K562 (cell line): Measurements from ENCODE around the gene SOD1. TPM values are rescaled to one million over a fixed set of nuclear protein-coding genes. Genes with fewer than 3 reads are reported as not detected.

Experiments used
- CHD4 ChIP-seq: fragments of 200-600 bp; sonication (generic); IDR thresholded peaks from 3 replicates; pipeline ENCODE4 v1.6.1; 2012; ENCODE audit warnings: low read depth, mild to moderate bottlenecking, mixed read lengths, low read length, inconsistent platforms; ENCODE audit not compliant: insufficient read depth, insufficient replicate concordance, poor library complexity, severe bottlenecking
- DDX20 ChIP-seq: fragments of 450-650 bp; IDR thresholded peaks from 2 replicates; pipeline ENCODE4 v1.6.1; 2016; ENCODE audit warnings: missing genetic modification characterization, low read depth, mild to moderate bottlenecking, missing compliant biosample characterization, moderate library complexity
- FOXJ3 ChIP-seq: sonication (generic); formaldehyde crosslinking; IDR thresholded peaks from 2 replicates; pipeline ENCODE4 v1.4.0; 2020; ENCODE audit warnings: mild to moderate bottlenecking, missing genetic modification reagents
- KDM1A ChIP-seq, 2 experiments: fragments of 450-650 bp; IDR thresholded peaks; 2 replicates each; pipeline ENCODE4 v1.6.1; 2016; ENCODE audit warnings: mild to moderate bottlenecking in 2 of 2
- KLF6 ChIP-seq: fragments of 250-450 bp; sonication (Bioruptor Pico); IDR thresholded peaks from 2 replicates; pipeline ENCODE4 v1.4.0; 2020; ENCODE audit warnings: mild to moderate bottlenecking, moderate library complexity, borderline replicate concordance
- POLR2AphosphoS2 ChIP-seq: IDR thresholded peaks from 2 replicates; pipeline ENCODE4 v1.6.1; 2012; ENCODE audit warnings: low read length, improper control_type of control experiment
- POLR3G ChIP-seq: IDR thresholded peaks from 2 replicates; pipeline ENCODE4 v1.6.1; 2011; ENCODE audit not compliant: insufficient read length, insufficient replicate concordance; ENCODE audit errors: extremely low read depth
- TAF15 ChIP-seq: fragments of 200-400 bp; formaldehyde crosslinking; IDR thresholded peaks from 2 replicates; pipeline ENCODE4 v1.6.1; 2017; ENCODE audit warnings: mild to moderate bottlenecking, low read depth, low read length, moderate library complexity
- TGIF2 ChIP-seq: sonication (generic); formaldehyde crosslinking; IDR thresholded peaks from 2 replicates; pipeline ENCODE4 v1.8.1; 2022; ENCODE audit warnings: mild to moderate bottlenecking, missing genetic modification reagents, moderate library complexity
- WHSC1 ChIP-seq: IDR thresholded peaks from one replicate; pipeline ENCODE4 v1.6.1; 2012; ENCODE audit warnings: low read length, control low read depth, inconsistent platforms
- ZC3H8 ChIP-seq: fragments of 450-650 bp; IDR thresholded peaks from 2 replicates; pipeline ENCODE4 v1.6.1; 2017
- ZNF644 ChIP-seq: fragments of 200-800 bp; sonication (Bioruptor generic); IDR thresholded peaks from 2 replicates; pipeline ENCODE4 v1.6.1; 2016; ENCODE audit warnings: low read depth, missing genetic modification characterization, missing compliant biosample characterization
- polyA plus RNA-seq, 8 experiments: library from polyadenylated mRNA; depleted of rRNA in 4 of 8; stranded (reverse) in 5 of 8; unstranded in 3 of 8; fragments of >200 nt; fragmentation: Nextera tagmentation in 2 of 8; fragmentation: Illumina TruSeq in 1 of 8; extraction: Ambion mirVana in 2 of 8; extraction: Trizol in 1 of 8; gene quantifications; 2 replicates each; pipeline versions ENCODE4 v1.2.1 to v1.2.3, GENCODE V29; 2011 to 2014; ENCODE audit warnings: inconsistent platforms in 1 of 8, missing spikeins in 1 of 8
- total RNA-seq, 7 experiments: library from RNA; depleted of rRNA in 6 of 7; stranded (reverse); fragments of >200 nt in 6 of 7; fragmentation: Illumina TruSeq in 2 of 7; extraction: Trizol in 2 of 7; gene quantifications; 2 replicates each; pipeline versions ENCODE4 v1.2.1 to v1.2.3, GENCODE V29; 2011 to 2021; ENCODE audit warnings: low replicate concordance in 1 of 7
- TF ChIP-seq, protein P1 (sequence below): fragments of 450-650 bp; IDR thresholded peaks from 2 replicates; pipeline ENCODE4 v1.7.0; 2016; ENCODE audit warnings: borderline replicate concordance
- TF ChIP-seq, protein P2 (sequence below): fragments of 450-650 bp; formaldehyde crosslinking; IDR thresholded peaks from 2 replicates; pipeline ENCODE4 v1.4.0; 2022; ENCODE audit warnings: mild to moderate bottlenecking, moderate library complexity
- TF ChIP-seq, protein P3 (sequence below): fragments of 450-650 bp; formaldehyde crosslinking; IDR thresholded peaks from 2 replicates; pipeline ENCODE4 v1.4.0; 2020; ENCODE audit warnings: mild to moderate bottlenecking
- TF ChIP-seq, protein P4 (sequence below), 2 experiments: fragments of 450-650 bp; IDR thresholded peaks; 2 replicates each; pipeline ENCODE4 v1.6.1; 2016
- TF ChIP-seq, protein P5 (sequence below), 2 experiments: fragments of 450-650 bp in 1 of 2; IDR thresholded peaks; 2 replicates each; pipeline ENCODE4 v1.6.1; 2011 to 2017; ENCODE audit warnings: low read depth in 2 of 2, antibody characterized with exemption in 1 of 2, borderline replicate concordance in 1 of 2, low read length in 1 of 2, mild to moderate bottlenecking in 1 of 2, mixed read lengths in 1 of 2; ENCODE audit not compliant: control insufficient read depth in 1 of 2

SOD1 gene
- total and polyA plus RNA-seq, 9 of the 15 experiments (the other 6 are each of a cell fraction or from before 2014, with no cell fraction given) = 452 to 1,409 (median 633) TPM

DNA sequence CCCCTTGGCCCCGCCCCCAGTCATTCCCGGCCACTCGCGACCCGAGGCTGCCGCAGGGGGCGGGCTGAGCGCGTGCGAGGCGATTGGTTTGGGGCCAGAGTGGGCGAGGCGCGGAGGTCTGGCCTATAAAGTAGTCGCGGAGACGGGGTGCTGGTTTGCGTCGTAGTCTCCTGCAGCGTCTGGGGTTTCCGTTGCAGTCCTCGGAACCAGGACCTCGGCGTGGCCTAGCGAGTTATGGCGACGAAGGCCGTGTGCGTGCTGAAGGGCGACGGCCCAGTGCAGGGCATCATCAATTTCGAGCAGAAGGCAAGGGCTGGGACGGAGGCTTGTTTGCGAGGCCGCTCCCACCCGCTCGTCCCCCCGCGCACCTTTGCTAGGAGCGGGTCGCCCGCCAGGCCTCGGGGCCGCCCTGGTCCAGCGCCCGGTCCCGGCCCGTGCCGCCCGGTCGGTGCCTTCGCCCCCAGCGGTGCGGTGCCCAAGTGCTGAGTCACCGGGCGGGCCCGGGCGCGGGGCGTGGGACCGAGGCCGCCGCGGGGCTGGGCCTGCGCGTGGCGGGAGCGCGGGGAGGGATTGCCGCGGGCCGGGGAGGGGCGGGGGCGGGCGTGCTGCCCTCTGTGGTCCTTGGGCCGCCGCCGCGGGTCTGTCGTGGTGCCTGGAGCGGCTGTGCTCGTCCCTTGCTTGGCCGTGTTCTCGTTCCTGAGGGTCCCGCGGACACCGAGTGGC, at the start of gene SOD1 (continued):
- TF ChIP-seq, protein P1, sequence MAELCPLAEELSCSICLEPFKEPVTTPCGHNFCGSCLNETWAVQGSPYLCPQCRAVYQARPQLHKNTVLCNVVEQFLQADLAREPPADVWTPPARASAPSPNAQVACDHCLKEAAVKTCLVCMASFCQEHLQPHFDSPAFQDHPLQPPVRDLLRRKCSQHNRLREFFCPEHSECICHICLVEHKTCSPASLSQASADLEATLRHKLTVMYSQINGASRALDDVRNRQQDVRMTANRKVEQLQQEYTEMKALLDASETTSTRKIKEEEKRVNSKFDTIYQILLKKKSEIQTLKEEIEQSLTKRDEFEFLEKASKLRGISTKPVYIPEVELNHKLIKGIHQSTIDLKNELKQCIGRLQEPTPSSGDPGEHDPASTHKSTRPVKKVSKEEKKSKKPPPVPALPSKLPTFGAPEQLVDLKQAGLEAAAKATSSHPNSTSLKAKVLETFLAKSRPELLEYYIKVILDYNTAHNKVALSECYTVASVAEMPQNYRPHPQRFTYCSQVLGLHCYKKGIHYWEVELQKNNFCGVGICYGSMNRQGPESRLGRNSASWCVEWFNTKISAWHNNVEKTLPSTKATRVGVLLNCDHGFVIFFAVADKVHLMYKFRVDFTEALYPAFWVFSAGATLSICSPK = no peak
- TF ChIP-seq KLF6 (CRISPR knock-in tag) (no peak), POLR3G (no peak), TGIF2 (CRISPR knock-in tag) (no peak), ZNF644 (tag) (no peak), FOXJ3 (CRISPR knock-in tag) (no peak), ZC3H8 (no peak), TAF15 (no peak), WHSC1 (no peak), DDX20 (tag) (no peak), KDM1A (IDR thresholded peaks at IDR 0.05) (no peak), CHD4 (no peak), POLR2AphosphoS2 (peak; percentile 72; the same call in 1 of the 2 replicates)
- TF ChIP-seq, protein P2, sequence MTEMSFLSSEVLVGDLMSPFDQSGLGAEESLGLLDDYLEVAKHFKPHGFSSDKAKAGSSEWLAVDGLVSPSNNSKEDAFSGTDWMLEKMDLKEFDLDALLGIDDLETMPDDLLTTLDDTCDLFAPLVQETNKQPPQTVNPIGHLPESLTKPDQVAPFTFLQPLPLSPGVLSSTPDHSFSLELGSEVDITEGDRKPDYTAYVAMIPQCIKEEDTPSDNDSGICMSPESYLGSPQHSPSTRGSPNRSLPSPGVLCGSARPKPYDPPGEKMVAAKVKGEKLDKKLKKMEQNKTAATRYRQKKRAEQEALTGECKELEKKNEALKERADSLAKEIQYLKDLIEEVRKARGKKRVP = no peak
- TF ChIP-seq, protein P3, sequence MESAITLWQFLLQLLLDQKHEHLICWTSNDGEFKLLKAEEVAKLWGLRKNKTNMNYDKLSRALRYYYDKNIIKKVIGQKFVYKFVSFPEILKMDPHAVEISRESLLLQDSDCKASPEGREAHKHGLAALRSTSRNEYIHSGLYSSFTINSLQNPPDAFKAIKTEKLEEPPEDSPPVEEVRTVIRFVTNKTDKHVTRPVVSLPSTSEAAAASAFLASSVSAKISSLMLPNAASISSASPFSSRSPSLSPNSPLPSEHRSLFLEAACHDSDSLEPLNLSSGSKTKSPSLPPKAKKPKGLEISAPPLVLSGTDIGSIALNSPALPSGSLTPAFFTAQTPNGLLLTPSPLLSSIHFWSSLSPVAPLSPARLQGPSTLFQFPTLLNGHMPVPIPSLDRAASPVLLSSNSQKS (CRISPR knock-in tag) = no peak
- TF ChIP-seq, protein P4, sequence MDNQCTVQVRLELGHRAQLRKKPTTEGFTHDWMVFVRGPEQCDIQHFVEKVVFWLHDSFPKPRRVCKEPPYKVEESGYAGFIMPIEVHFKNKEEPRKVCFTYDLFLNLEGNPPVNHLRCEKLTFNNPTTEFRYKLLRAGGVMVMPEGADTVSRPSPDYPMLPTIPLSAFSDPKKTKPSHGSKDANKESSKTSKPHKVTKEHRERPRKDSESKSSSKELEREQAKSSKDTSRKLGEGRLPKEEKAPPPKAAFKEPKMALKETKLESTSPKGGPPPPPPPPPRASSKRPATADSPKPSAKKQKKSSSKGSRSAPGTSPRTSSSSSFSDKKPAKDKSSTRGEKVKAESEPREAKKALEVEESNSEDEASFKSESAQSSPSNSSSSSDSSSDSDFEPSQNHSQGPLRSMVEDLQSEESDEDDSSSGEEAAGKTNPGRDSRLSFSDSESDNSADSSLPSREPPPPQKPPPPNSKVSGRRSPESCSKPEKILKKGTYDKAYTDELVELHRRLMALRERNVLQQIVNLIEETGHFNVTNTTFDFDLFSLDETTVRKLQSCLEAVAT (IDR thresholded peaks at IDR 0.05) = peak in 1 of 2 experiments; percentile 28; a peak in 1 of 4 replicates
- TF ChIP-seq, protein P5, sequence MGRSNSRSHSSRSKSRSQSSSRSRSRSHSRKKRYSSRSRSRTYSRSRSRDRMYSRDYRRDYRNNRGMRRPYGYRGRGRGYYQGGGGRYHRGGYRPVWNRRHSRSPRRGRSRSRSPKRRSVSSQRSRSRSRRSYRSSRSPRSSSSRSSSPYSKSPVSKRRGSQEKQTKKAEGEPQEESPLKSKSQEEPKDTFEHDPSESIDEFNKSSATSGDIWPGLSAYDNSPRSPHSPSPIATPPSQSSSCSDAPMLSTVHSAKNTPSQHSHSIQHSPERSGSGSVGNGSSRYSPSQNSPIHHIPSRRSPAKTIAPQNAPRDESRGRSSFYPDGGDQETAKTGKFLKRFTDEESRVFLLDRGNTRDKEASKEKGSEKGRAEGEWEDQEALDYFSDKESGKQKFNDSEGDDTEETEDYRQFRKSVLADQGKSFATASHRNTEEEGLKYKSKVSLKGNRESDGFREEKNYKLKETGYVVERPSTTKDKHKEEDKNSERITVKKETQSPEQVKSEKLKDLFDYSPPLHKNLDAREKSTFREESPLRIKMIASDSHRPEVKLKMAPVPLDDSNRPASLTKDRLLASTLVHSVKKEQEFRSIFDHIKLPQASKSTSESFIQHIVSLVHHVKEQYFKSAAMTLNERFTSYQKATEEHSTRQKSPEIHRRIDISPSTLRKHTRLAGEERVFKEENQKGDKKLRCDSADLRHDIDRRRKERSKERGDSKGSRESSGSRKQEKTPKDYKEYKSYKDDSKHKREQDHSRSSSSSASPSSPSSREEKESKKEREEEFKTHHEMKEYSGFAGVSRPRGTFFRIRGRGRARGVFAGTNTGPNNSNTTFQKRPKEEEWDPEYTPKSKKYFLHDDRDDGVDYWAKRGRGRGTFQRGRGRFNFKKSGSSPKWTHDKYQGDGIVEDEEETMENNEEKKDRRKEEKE (IDR thresholded peaks at IDR 0.05; ENCODE audit: borderline replicate concordance in 1 of 2, control insufficient read depth in 1 of 2, low read depth in 2 of 2, low read length in 1 of 2) = no peak
